GM12878 (cell line): Measurements from ENCODE around the gene FICD. TPM values are rescaled to one million over a fixed set of nuclear protein-coding genes. Genes with fewer than 3 reads are reported as not detected.

ENCODE experiments used
- ATAC-seq: fragments of 200-7000 bp; cut with Tn5 transposase; 3 replicates; pipeline ENCODE4 v1.9.1; 2020; ENCODE audit warnings: mild to moderate bottlenecking, moderate library complexity
- BruUV-seq: library from RNA; stranded (reverse); fragments of 400-500 nt; replicated peaks from 2 replicates; lab custom pipeline; 2021; lab: Mats Ljungman, UMichigan
- CTCF ChIA-PET: fragments of 300-600 bp; sonication (Branson Sonifier 250); formaldehyde crosslinking; extraction: SDS; loops from one replicate; lab custom pipeline; 2021; ENCODE audit warnings: inconsistent platforms; lab: Yijun Ruan, JAX
- POLR2A ChIA-PET: fragments of 350-600 bp; formaldehyde crosslinking; extraction: SDS; loops from one replicate; lab custom pipeline; 2021; ENCODE audit warnings: inconsistent platforms; lab: Charles Lee
- RAD21 ChIA-PET: fragments of 300-600 bp; sonication (Branson Sonifier 250); formaldehyde crosslinking; loops from one replicate; lab custom pipeline; 2023; ENCODE audit warnings: antibody characterized with exemption; ENCODE audit not compliant: unreplicated experiment; lab: Charles Lee
- SMC1A ChIA-PET: fragments of 300-600 bp; sonication (Branson Sonifier 250); formaldehyde crosslinking; loops from one replicate; lab custom pipeline; 2023; ENCODE audit not compliant: unreplicated experiment, uncharacterized antibody; lab: Charles Lee
- DNase-seq: peaks from one replicate; pipeline ENCODE4 v3.0.0-alpha.2; 2011; ENCODE audit warnings: low read depth, low spot score
- FAIRE-seq: peaks from 3 replicates; lab custom pipeline; 2011; peaks lifted over from hg19 to GRCh38; lab: Jason Lieb, UNC
- H2AFZ ChIP-seq: 2 replicates; pipeline ENCODE4 v1.6.0; 2011; ENCODE audit warnings: low read depth, low read length, control low read depth; ENCODE audit not compliant: control insufficient read depth
- H3K27ac ChIP-seq: 2 replicates; pipeline ENCODE4 v1.5.1; 2011; ENCODE audit warnings: control low read depth; ENCODE audit not compliant: control insufficient read depth, insufficient read depth
- H3K27me3 ChIP-seq, 2 experiments: replicated peaks in 1 of 2; 2 replicates each; pipeline versions ENCODE4 v1.6.0 to v1.6.1; 2011; ENCODE audit warnings: low read length in 1 of 2; ENCODE audit not compliant: control insufficient read depth in 2 of 2, insufficient read depth in 2 of 2
- H3K36me3 ChIP-seq, 2 experiments: 2 replicates each; pipeline ENCODE4 v1.5.1; 2011; ENCODE audit warnings: low read length in 1 of 2; ENCODE audit not compliant: control insufficient read depth in 2 of 2, insufficient read depth in 2 of 2
- H3K4me1 ChIP-seq: 2 replicates; pipeline ENCODE4 v1.6.1; 2011; ENCODE audit warnings: mild to moderate bottlenecking, low read length, moderate library complexity, mixed read lengths; ENCODE audit not compliant: control insufficient read depth, insufficient read depth
- H3K4me2 ChIP-seq: 2 replicates; pipeline ENCODE4 v1.6.0; 2011; ENCODE audit warnings: control low read depth; ENCODE audit not compliant: control insufficient read depth, insufficient read depth
- H3K4me3 ChIP-seq: fragments of 200-600 bp; sonication (generic); 2 replicates; pipeline ENCODE4 v1.5.1; 2016
- H3K79me2 ChIP-seq: 2 replicates; pipeline ENCODE4 v1.6.0; 2011; ENCODE audit warnings: low read length; ENCODE audit not compliant: control insufficient read depth, insufficient read depth
- H3K9ac ChIP-seq: 2 replicates; pipeline ENCODE4 v1.8.0; 2011; ENCODE audit warnings: low read length, control low read depth, mixed read lengths; ENCODE audit not compliant: control insufficient read depth, insufficient read depth
- H3K9me3 ChIP-seq: replicated peaks from 3 replicates; pipeline ENCODE4 v1.5.1; 2011; ENCODE audit warnings: mild to moderate bottlenecking, low read length; ENCODE audit not compliant: control insufficient read depth, insufficient read depth
- H4K20me1 ChIP-seq: 2 replicates; pipeline ENCODE4 v1.6.0; 2011; ENCODE audit not compliant: control insufficient read depth, insufficient read depth
- BCL11A ChIP-seq: IDR thresholded peaks from 2 replicates; pipeline ENCODE4 v1.6.1; 2011; ENCODE audit warnings: low read depth, low read length
- BRCA1 ChIP-seq: IDR thresholded peaks from 2 replicates; pipeline ENCODE4 v1.6.1; 2011; ENCODE audit warnings: low read depth, low read length, improper control_type of control experiment
- IKZF2 ChIP-seq, 2 experiments: fragments of 450-650 bp; IDR thresholded peaks; 2 replicates each; pipeline ENCODE4 v1.6.1; 2017; ENCODE audit warnings: mild to moderate bottlenecking in 2 of 2, moderate library complexity in 2 of 2
- JUNB ChIP-seq: IDR thresholded peaks from 2 replicates; pipeline ENCODE4 v1.6.1; 2016; ENCODE audit warnings: antibody characterized with exemption, mild to moderate bottlenecking
- NBN ChIP-seq: fragments of 450-650 bp; IDR thresholded peaks from 2 replicates; pipeline ENCODE4 v1.6.1; 2016
- NKRF ChIP-seq: fragments of 450-650 bp; conservative IDR thresholded peaks from 2 replicates; pipeline ENCODE4 v1.6.1; 2017; ENCODE audit warnings: mild to moderate bottlenecking, moderate library complexity
- PBX3 ChIP-seq: IDR thresholded peaks from 2 replicates; pipeline ENCODE4 v1.6.1; 2011; ENCODE audit warnings: mild to moderate bottlenecking, low read depth, low read length, moderate library complexity; ENCODE audit not compliant: insufficient replicate concordance
- POLR2AphosphoS2 ChIP-seq: IDR thresholded peaks from 2 replicates; pipeline ENCODE4 v1.6.1; 2011; ENCODE audit warnings: low read depth, mild to moderate bottlenecking, low read length, improper control_type of control experiment, moderate library complexity
- SKIL ChIP-seq: fragments of 450-650 bp; IDR thresholded peaks from 2 replicates; pipeline ENCODE4 v1.6.1; 2017; ENCODE audit warnings: mild to moderate bottlenecking, low read depth, inconsistent platforms; ENCODE audit not compliant: poor library complexity, severe bottlenecking
- SREBF1 ChIP-seq: IDR thresholded peaks from 2 replicates; pipeline ENCODE4 v1.6.1; 2012; ENCODE audit warnings: mild to moderate bottlenecking, low read length
- ZBED1 ChIP-seq: IDR thresholded peaks from 2 replicates; pipeline ENCODE4 v1.6.1; 2016; ENCODE audit warnings: borderline replicate concordance
- WGBS: methylation state at CpG from one replicate; pipeline ENCODE4 v1.1.6; 2016; ENCODE audit warnings: low lambda C conversion rate; ENCODE audit not compliant: insufficient replicate concordance, insufficient coverage; ENCODE audit errors: missing lambda C conversion rate; 5-methylcytosine and 5-hydroxymethylcytosine counted together
- in situ Hi-C: fragments of 300-500 bp; cut with MboI; formaldehyde crosslinking; loops from 9 replicates; pipeline ENCODE4 v1.14.3; 2018; ENCODE audit warnings: mixed read lengths
- intact Hi-C: fragments of 100-400 bp; cut with micrococcal nuclease; formaldehyde crosslinking; loops from one replicate; pipeline ENCODE4 v1.14.2; 2022; ENCODE audit not compliant: unreplicated experiment
- polyA plus RNA-seq, 11 experiments: library from polyadenylated mRNA; depleted of rRNA in 4 of 11; unstranded in 6 of 11; stranded (reverse) in 5 of 11; fragments of >200 nt; fragmentation: Nextera tagmentation in 4 of 11; fragmentation: Illumina TruSeq in 1 of 11; extraction: Ambion mirVana in 4 of 11; extraction: Trizol in 1 of 11; gene quantifications; 1 replicate in 1 of 11; 2 replicates in 10 of 11; pipeline versions ENCODE4 v1.2.1 to v1.2.3, GENCODE V29; 2011 to 2016; ENCODE audit warnings: inconsistent platforms in 2 of 11, missing spikeins in 2 of 11, low read depth in 1 of 11
- total RNA-seq, 4 experiments: library from RNA; depleted of rRNA in 3 of 4; stranded (reverse); fragments of >200 nt in 3 of 4; fragmentation: Illumina TruSeq in 1 of 4; extraction: Trizol in 1 of 4; gene quantifications; 2 replicates each; pipeline versions ENCODE4 v1.2.1 to v1.2.3, GENCODE V29; 2013 to 2021

Gene FICD
- total and polyA plus RNA-seq, 10 of the 15 experiments (the other 5 are each of a cell fraction or from before 2014, with no cell fraction given) = 1.1 to 9.4 (median 4.3) TPM

- intact Hi-C loops = no loop called here
- no peak overlapping the region for H3K9ac ChIP-seq
- no peaks in the 10 kb centered on the region for H3K9me3 ChIP-seq
- TF ChIP-seq BCL11A = no peak
- TF ChIP-seq NBN = no peak
- TF ChIP-seq SKIL = no peak
- TF ChIP-seq PBX3 = no peak
- no peak for TF ChIP-seq NKRF
- no peak for TF ChIP-seq BRCA1
- no peak for TF ChIP-seq SREBF1
- TF ChIP-seq JUNB = no peak
- TF ChIP-seq POLR2AphosphoS2 = no peak
- no peak for TF ChIP-seq IKZF2 (IDR thresholded peaks at IDR 0.05)
- TF ChIP-seq ZBED1 = no peak
- FAIRE-seq (no peak), ATAC-seq (no peak), DNase-seq (no peak)
- POLR2A ChIA-PET = interaction anchor here (2.3 kb wide), 1 partner anchor 13 kb away, joined by 18 read pairs; the partner anchor contains the start of gene SART3
- RAD21 ChIA-PET = no interaction called here
- H2AFZ ChIP-seq = no peak overlapping the region
- H3K36me3 ChIP-seq = peaks cover 18 to 27% of the 10 kb centered on the region in 2 experiments
- H3K79me2 ChIP-seq = peaks cover 68% of the 10 kb centered on the region
- SMC1A ChIA-PET = interaction anchor here (2.1 kb wide), 1 partner anchor 10 kb away, joined by 5 read pairs; no protein-coding TSS in a partner anchor
- WGBS = 45% methylated on average over 9 of the region's 9 CpGs
- H4K20me1 ChIP-seq = no peaks in the 10 kb centered on the region
- no peak overlapping the region; the same call in 1 of the 2 replicates for H3K4me2 ChIP-seq
- H3K27me3 ChIP-seq = no peaks in the 10 kb centered on the region
- CTCF ChIA-PET = interaction anchor here (3.0 kb wide), 1 partner anchor 17 kb away, joined by 12 read pairs; no protein-coding TSS in a partner anchor
- no peak overlapping the region for H3K4me3 ChIP-seq
- in situ Hi-C loops = no loop called here
- peaks cover 27% of the 10 kb centered on the region for H3K4me1 ChIP-seq
- H3K27ac ChIP-seq = peak overlapping the region; percentile 32; the same call in 1 of the 2 replicates
- BruUV-seq = no TSS peak
These were observed 32.6 kb downstream of the FICD start for GRCh38 chr12:108547686-108548085.
